ENCODE measurements around the gene STX16. TPM values are rescaled to one million over a fixed set of nuclear protein-coding genes. Genes with fewer than 3 reads are reported as not detected.

Gene STX16
- total RNA-seq, 6 experiments from 2014 or later = 18.1 to 25.3 (median 22.2) TPM

GRCh38 chr20:58708246-58708931 is 57.3 kb downstream of the STX16 start:
- no peak overlapping the region for H3K4me3 ChIP-seq
- H3K36me3 ChIP-seq = peaks cover 0 to 5% (median 0%) of the 10 kb centered on the region in 4 donors
- WGBS (ENCODE audit: insufficient coverage, low coverage, low lambda C conversion rate, missing lambda C conversion rate) = 75% methylated on average over 5 of the region's 28 CpGs
- no peak overlapping the region for H3K27ac ChIP-seq
- DNase-seq = peak in 1 of 3 donors; percentile 33
- no peaks in the 10 kb centered on the region for H3K27me3 ChIP-seq
- ATAC-seq = peak in 2 of 4 donors; percentile 4 to 7
- intact Hi-C loops (cut with DNase I) = no loop called here
- no peak for TF ChIP-seq POLR2A (IDR thresholded peaks at IDR 0.05)
- no peaks in the 10 kb centered on the region for H3K4me1 ChIP-seq
- H3K9me3 ChIP-seq = no peaks in the 10 kb centered on the region

DNA sequence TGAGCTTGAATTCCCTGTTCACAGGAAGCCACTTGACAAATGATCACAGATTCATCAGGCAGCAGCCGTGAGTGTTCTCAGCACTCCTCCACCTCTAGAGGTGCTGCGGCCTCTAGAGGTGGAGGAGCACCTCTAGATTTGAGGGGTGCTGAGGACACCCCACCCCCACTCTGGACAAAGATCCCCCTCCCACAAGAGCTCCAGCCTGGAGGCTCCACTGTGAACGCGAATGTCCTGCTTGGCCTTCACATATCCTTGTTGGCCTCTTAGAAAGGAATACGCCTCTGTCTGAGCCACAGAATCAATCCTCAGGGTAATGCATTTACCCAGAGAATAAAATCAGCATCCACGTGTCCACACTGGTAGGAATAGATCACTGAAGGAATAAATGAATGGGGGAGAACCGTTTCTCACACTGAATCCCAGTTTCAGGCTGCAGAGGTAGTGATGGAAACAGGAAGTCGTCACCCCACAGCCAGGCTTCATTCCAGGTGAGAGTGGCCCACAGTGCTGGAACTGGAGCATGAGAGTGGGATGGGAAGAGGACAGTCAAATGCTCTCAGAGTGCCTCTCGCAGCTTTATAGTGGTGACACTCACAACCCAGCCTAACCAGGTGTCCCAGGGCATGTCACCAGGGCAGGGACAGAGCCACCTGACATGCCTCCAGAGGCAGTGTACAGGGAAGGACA is 58.1 kb downstream of the STX16 start:
- Histone ChIP-seq H3K9me3 (no peaks in the 10 kb centered on the region), H3K27me3 (no peaks in the 10 kb centered on the region), H3K4me3 (no peak overlapping the region), H3K27ac (no peak overlapping the region), H3K4me1 (no peaks in the 10 kb centered on the region), H3K36me3 (no peaks in the 10 kb centered on the region)
- TF ChIP-seq POLR2A (IDR thresholded peaks at IDR 0.05) = no peak
- TF ChIP-seq, protein P1, sequence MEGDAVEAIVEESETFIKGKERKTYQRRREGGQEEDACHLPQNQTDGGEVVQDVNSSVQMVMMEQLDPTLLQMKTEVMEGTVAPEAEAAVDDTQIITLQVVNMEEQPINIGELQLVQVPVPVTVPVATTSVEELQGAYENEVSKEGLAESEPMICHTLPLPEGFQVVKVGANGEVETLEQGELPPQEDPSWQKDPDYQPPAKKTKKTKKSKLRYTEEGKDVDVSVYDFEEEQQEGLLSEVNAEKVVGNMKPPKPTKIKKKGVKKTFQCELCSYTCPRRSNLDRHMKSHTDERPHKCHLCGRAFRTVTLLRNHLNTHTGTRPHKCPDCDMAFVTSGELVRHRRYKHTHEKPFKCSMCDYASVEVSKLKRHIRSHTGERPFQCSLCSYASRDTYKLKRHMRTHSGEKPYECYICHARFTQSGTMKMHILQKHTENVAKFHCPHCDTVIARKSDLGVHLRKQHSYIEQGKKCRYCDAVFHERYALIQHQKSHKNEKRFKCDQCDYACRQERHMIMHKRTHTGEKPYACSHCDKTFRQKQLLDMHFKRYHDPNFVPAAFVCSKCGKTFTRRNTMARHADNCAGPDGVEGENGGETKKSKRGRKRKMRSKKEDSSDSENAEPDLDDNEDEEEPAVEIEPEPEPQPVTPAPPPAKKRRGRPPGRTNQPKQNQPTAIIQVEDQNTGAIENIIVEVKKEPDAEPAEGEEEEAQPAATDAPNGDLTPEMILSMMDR (IDR thresholded peaks at IDR 0.05) = no peak
- ATAC-seq (no peak), DNase-seq (peak in 1 of 3 donors; percentile 15)
- intact Hi-C loops (cut with DNase I) = no loop called here
- 89% methylated on average over 6 of the region's 9 CpGs for WGBS (ENCODE audit: insufficient coverage, low coverage, low lambda C conversion rate, missing lambda C conversion rate)

DNA sequence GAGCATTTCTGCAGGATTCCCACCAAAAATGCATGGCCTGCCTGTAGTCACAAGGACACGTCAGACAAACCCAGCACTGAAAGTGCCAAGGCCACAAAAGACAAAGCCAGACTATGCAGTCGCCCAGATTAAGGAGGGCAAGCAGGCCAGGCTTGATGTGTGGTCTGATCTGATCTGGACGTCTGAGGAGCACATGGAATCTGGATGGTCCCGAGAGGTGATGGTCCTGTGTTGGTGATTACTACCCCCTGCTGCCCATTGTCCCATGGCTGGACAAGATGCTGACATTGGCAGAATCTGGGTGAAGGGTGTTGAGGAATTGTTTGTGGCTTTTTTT is 58.6 kb downstream of the STX16 start:
- no peak overlapping the region for H3K4me3 ChIP-seq
- H3K27me3 ChIP-seq = no peaks in the 10 kb centered on the region
- TF ChIP-seq, protein P1 (IDR thresholded peaks at IDR 0.05) = no peak
- TF ChIP-seq POLR2A (IDR thresholded peaks at IDR 0.05) = no peak

DNA sequence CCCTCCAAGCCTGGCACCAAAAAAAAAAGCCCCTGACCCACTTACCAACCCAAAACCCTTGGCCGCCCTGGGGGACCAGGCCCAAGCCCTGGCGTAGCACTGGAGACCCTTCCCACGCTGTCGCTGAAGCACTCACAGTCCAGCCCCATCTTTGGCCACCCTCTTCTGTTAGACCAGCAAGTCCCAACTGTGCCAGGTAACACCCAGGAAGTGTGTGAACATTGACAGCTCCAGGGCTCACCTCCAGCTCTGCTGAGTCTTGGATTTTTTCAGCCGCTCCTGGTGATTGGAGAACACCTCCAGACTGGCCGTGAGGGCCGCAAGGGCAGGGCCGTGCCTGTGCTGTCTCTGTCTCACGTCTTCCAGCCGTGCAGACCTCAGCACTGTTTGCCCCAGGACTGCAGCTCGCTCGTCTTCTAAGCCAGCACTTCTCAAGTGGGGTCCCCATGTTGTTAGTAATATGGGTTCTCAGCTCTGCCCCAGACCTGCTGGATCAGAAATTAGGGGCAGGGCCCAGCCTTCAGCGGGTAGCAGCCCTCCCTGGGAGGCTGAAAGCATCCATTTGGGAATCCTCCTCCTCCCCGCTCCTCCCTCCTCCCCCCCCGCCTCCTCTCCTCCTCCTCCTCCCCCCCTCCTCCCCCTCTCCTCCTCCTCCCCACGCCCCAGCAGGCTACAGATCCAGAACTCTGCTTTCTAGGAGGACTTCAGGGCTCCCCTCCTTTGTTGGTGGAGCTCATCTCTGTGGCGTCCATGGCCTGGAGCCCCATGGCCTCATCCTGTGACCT is 59.6 kb downstream of the STX16 start:
- Histone ChIP-seq H3K4me1 (no peaks in the 10 kb centered on the region), H3K4me3 (no peak overlapping the region), H3K36me3 (no peaks in the 10 kb centered on the region), H3K27me3 (no peaks in the 10 kb centered on the region), H3K9me3 (no peaks in the 10 kb centered on the region), H3K27ac (no peak overlapping the region)
- intact Hi-C loops (cut with DNase I) = no loop called here
- DNase-seq (peak in 1 of 3 donors; percentile 18), ATAC-seq (no peak)
- WGBS (ENCODE audit: insufficient coverage, low coverage, low lambda C conversion rate, missing lambda C conversion rate) = 91% methylated on average over 10 of the region's 17 CpGs
- TF ChIP-seq, protein P1 (IDR thresholded peaks at IDR 0.05) = no peak
- TF ChIP-seq POLR2A (IDR thresholded peaks at IDR 0.05) = no peak

More for the DNA sequence above, 58.6 kb downstream of the STX16 start:
- intact Hi-C loops (cut with DNase I) = no loop called here
- DNase-seq = peak in 1 of 3 donors; percentile 14
- Histone ChIP-seq H3K36me3 (no peaks in the 10 kb centered on the region), H3K4me1 (no peaks in the 10 kb centered on the region), H3K9me3 (no peaks in the 10 kb centered on the region), H3K27ac (no peak overlapping the region)
- ATAC-seq = no peak
- WGBS (ENCODE audit: insufficient coverage, low coverage, low lambda C conversion rate, missing lambda C conversion rate) = 79% methylated on average over 2 of the region's 4 CpGs
